Hematopoietic multipotent progenitor cell (in vitro differentiated cells): ENCODE measurements around the gene TLE3. TPM values are rescaled to one million over a fixed set of nuclear protein-coding genes. Genes with fewer than 3 reads are reported as not detected.

ENCODE experiments used
- DNase-seq, 3 donors: peaks; one replicate each; pipeline ENCODE4 v3.0.0-alpha.2; 2011 to 2015; ENCODE audit warnings: low read depth in 2 of 3, low spot score in 2 of 3
- total RNA-seq: library from RNA; depleted of rRNA; stranded (reverse); fragments of >200 nt; gene quantifications from one replicate; pipeline ENCODE4 v1.2.3, GENCODE V29; 2012

The TLE3 gene
- total RNA-seq, 1 donor: 153 TPM

DNA sequence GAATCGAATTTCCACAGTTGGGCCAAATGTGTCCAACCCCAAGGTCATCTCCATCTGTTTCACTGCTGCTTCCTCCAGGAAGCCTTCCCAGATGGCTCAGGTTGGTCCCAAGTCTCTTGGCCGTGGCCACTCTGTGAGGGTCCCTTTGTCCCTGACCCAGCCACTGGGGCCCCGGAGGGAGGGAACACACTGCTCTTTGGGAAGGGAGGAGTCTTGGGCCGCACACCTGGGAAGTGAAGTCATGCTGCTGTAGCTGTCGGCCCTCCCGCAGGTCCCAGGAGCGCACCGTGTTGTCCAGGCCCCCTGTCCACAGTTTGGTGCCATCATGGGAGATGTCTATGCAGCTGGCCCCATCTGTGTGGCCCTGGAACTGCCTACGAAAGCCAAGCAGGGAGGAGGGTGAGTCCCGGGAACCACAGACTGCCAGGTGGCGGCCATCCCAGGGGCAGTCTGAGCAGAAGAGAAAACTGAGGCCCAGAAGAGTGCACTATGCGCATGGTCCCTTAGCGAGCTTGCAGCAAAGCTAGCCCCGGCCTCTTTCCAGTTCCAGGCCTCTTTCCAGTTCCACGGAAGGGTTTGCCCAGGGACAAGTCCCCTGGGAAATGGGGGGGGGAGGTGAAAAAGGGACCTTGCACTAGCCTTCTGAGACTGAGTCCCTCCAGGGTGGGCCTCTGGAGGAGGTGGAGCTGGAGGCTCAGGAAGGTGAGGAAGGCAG is 44.6 kb downstream of the TLE3 start:
- no peak for DNase-seq

DNA sequence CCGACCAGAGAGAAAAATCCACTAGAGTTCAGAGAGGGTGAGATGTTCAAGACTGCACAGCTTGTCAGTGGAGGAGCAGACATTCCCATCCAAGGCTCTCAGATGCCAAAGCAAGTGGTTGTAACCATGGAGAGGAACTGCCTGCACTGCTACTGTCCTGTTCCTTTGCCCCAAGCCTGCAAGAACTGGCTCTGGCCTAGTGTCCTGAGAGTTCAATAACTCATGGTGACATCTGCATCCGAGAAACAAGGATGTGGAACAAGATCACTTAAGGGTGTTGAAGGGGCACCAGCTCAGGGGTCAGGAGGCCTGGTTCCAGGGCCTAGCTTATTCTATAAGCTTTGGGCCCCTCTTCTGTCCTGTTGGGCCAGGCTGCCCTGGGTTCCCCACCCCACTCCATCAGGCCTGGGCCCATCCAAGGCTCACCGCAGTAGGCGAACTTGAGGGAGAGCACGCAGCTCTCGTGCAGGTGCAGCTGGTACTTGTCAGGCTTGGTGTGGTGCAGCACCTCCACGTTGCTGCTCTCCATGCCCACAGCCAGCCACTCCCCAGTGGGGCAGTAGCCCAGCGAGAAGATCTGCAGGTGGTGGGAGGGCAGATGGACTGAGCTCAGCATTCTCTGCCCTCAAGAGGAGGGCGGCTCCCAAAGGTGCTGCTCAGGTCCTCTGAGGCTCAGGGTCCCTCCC is 45.6 kb downstream of the TLE3 start:
- no peak for DNase-seq

DNA sequence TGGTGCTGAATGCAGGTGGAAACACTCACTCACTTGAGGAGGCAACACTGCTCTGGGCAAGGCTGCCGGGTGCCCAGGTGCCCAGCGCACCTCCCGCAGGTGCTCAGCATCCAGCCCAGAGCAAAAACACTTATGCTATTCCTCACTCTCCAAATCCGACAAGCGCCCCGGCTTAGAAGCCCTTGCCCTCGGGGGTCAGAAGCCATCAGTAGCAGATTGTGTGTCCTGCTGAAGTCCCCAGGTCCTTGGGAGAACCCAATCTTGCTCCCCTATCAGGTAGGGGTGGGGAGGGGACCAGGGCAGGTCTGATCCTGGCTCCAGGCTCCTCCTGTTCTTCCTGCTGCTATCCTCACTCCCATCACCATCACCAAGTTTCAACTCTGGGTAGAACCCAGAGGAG is 46.7 kb downstream of the TLE3 start:
- no peak for DNase-seq

DNA sequence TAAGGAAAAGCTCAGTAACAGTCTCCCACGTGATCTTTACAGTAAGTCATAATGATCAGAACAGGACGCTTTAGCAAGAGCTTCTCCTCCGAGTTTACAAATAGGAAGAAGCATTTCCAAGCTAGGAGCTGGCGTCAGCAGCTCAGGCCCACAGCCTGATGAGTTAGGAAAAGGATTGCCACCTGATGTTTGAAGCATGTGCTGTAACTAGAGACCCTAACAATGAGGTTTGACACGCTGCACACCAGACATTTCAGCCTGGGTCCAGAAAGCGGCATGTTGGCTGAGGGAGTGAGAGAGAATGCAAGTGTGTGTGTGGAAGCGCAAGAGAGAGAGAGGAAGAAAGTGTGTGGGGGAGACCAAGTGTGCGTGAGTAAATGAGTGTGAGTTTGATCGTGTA is 47.3 kb downstream of the TLE3 start:
- DNase-seq: no peak

DNA sequence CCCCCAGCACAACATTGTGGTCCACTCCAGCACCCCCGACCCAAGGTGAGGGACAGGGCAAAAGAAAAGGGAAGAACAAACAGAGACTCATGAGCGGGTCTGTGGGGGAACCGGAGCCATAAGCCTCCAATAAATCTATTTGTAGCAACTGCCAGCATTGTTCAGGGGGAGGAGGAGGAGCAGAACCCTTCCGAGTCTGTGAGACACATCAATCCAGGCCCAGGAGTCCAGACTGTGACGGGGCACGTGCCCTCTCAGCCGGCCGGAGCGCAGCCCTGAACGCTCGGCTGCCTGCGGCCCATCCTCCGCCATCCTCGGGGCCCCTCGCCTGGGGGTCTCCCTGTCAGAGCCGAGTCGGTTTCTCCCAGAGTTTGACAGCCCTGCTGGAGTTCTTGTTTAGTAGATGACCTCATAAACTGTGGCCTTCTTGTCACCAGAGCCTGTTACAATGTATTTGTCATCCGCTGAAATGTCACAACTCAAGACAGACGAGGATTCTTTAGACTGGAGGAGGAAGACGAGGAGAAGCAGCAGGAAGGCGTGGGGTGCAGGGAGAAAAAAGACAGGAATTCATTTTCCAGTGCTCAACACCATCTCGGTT is 47.9 kb downstream of the TLE3 start:
- no peak for DNase-seq

DNA sequence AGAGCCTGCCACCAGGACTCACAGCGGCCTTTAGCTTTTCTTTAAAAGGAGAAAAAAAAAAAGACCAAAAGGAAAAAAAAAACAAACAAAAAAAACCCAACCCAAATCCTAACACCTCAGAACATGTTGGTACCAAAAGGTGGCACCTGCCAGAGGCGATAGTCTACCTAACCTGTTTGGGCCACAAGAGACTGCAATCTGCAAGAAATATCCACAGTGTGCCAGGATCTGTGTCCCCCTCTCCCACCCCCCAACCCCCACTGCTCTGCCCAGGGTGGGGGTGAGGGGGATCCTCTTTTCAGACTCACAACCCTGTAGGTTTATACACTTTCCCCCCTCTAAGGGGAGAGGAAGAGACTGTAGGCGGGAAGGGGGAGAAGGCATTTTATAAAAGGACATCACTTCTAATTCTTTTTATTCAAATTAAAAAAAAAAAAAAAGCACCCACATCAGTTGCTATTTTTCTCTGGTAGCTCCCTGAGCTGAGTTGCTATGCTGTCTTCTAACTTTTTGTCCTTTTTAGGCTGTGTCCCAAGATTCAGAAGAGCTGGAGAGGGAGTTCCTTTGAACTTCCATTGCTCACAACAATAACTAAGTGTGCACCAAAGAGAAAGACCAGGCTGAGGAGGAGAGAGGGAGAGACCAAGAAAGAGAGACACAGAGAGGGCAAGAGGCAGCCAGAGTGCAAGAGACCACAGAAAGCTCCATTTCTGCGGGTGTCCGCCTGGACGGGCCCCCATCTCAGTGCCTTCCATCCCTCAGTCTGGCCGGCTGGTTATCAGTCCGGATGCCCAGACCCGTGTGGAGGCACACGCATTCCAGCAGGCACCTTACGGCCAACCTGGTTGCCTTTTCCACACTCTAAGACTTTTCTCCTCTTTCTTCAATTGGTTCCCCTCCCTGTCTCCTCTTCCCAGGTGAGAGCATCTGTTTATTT is 48.9 kb downstream of the TLE3 start:
- no peak for DNase-seq

DNA sequence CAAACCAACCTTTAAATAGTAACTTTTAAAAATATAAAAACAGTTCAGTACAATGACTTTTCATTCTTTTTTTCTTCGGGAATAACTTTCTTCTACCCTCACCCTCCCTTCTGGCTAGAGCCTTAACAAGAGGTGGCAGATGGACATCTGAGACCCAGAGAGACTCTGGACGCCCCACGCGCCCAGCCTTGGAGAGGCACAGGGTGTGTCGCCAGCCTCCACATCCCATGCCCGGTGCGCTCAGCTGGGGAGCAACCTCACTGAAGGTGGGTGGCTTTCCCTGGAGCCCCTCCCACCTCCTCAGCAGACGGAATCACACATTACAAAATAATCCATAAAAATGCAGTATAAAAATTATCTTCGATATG is 49.5 kb downstream of the TLE3 start:
- no peak for DNase-seq

DNA sequence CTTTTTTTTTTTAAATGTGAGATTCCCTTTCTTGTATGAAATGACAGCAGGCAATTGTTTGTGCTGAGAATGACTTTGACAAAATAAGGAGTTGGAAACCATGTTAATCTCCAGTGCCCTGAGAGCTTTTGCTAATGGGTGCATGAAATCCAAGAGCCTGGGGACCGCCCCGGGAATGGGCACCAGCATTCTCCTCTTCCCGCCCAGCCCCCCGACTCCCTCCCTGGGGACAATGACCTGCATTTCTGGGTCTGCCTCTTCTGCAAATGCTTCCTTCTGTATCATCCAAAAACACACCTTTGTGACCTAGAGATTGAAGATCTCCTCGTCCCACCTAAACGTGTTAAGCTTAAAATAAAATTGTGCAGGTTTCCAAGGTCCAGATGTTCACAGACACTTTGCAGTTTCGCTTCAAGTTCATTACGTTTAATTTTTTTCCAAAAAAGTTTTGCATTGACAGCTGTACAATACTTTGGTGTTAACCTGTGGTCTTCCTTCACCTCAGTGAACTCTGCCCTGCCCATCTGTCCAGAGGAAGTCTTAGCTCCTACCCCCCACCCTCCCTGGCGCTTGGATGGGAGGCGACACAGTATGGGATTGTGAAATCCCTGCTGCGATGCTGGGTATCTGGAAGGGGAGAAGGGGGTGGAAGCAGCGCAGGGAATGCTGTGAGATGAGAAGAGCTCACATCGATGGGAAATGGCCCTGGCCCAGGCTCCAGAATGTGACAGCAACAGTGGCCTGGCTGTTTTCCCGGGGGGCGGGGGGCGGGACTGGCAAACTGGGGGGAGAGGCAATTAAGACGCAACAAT is 50.1 kb downstream of the TLE3 start:
- DNase-seq: no peak

DNA sequence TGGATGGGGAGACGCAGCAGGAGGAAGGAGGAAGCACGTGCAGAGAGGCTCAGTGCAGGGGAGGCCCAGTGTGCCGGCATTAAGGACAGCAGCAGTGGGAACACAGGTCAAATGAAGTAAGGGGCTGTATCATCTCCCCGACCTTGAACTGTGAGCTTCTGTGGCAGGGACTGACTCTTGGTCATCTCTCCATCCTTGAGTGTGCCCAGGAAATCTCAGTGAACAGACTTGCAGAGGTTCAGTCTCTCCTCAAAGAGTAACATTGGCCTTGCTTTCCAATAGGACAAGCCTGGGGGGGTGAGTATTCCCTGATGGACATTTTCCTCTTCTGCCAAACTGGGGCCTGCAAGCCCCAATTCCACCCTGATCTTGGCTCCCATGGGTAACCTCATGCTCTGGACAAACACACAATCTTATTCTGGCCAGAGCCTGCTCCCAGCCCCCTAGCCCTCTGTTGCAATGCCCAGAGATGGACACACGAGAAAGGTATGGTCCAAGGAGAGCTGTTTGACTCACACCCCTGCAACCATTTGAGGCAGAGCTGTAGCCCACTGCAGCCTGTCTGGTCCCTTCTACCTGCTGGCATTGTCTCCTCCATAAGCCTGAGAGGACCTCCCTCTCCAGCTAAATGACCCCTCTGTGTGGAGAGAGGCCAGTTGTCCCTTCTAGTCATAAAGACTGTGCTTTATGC is 50.9 kb downstream of the TLE3 start:
- no peak for DNase-seq

DNA sequence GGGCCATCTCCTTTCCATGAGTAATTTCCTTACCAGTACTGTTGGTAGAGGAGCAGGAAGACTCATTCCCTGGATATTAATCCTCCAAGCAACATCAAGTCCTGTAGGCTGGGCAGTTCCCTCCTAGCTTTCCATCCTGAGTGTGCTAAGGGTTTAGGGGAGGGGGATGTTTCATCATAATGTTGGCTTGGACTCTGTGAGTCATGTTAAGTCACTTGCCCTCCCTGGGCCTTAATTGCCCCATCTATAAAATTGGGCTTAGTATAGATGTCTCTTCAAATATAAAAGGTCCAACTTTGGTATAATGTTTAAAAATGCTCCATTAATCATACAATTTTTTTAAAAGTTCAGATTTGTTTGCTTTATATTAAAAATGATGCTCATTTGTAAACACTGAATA is 52.7 kb downstream of the TLE3 start:
- no peak for DNase-seq

DNA sequence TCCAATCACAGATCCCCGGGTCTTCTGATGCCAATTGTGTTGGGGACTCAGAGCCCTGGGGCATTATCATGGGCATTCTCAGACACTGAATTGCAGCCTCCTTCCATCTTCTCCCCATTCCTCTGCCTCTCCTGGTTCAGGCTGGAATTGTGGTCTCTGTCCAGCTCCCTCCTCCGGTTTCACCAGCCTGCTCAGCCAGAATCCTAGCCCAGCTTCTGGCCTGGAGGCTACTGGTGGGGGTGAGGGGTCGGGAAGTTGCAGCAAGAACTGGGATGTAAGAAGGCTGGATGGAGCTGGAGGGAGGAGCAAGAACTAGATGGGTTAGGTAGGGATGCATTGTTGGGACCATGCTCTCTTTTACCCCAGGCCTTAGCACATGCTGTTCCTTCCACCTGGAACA is 53.5 kb downstream of the TLE3 start:
- DNase-seq: no peak

DNA sequence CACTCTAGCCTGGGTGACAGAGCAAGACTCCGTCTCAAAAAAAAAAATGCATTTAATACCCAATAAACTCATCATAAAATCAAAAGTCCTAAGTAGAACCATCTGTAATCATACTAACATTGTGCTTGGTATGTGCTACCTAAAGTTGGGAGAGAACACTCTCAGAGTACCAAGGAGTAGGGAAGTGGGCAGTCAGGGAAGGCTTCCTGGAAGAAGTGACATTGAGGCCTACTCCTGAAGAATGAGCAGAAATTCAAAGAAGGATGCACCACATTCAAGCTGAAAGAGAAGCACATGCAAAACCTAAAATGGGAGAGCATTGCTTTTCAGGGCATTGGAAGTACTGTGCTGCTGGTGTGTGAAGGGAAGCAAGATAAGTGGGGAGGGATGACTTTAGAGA is 54.1 kb downstream of the TLE3 start:
- no peak for DNase-seq

DNA sequence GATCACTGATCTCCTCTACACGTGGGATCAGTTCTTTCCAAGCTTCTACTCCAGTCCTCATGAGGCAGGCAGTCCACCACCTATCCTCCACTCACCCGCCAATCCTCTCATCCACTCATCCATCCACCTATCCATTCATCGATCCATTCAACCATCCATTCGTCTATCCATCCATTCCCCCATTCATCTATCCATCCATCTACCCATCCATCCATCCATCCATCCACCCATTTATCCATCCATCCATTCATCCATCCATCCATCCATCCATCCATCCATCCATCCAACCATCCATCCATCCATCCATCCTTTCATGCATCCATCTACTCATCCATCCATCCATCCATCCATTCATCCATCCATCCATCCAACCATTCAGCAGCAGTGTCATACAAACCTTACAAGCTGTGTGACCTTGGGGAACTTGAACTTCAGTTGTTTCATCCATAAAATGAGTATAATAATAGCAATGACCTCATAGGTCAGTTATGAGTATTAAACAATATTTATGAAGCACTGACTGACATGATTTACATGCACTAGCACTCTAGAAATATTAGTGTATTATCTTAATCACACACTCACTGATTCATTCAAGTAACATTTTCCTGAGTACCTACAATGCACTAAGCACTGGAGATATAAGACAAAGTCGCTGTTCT is 55.0 kb downstream of the TLE3 start:
- no peak for DNase-seq

DNA sequence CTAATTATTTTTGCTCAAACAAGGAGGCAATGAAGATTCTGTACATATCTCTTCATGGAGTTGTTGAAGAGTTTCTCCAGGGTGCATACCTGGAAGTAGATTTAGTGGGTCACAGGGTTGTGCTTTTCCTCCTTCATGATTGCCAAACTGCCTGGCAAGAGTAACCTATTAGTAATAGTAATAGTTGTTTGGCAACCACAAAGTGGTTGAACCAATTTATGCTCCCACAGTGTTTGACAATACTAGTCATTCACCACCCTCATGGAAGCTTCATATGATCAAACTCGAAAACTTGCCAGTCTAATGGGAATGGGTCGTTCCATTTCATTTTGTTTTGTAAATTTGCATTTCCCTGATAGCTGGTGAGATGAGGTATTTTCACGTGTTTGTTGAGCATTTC is 57.8 kb downstream of the TLE3 start:
- DNase-seq: no peak

DNA sequence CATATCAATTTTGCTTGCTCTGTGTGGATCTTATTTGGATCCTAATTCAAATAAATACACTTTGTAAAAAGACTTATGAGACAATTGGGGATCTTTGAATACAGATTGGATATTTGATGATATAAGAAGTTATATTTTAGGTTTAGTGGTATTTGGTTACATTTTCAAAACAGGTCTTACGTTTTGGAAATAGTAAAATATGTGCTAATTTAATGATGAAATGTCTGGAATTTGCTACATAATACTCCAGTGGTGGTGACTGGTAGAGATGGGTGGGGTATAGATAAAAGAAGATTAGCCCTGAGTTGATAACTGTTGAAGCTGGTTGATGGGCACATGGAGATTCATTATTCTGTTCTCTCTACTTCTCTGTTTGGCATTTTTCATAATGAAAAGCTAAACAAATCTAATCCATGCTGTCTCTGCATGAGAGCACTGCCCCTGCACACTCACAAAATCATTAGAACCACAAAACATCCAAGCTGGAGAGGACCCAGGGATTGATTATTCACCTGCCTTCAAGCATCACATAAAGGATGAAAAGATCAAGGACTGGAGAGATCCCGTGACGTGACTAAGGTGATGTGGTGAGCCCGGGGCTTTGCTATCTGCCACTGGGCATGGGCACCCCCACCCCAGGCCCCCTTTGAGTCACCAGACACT is 58.9 kb downstream of the TLE3 start:
- no peak for DNase-seq

DNA sequence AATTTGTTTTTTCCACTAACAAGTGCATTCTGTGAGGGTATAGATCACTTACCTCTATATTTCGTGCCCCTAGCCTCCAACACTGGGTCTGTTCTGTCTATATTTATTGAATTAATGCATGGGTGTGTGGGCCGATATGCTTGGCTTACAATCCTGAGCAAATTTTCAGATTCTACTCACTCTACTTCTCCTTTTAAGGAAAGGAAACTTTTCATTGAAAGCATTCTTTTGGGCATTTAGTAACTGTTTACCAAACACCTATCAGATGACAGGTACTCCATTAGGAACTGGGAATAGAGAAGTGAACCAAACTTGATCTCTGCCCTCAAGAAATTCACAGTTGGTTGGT is 60.5 kb downstream of the TLE3 start:
- DNase-seq: no peak

DNA sequence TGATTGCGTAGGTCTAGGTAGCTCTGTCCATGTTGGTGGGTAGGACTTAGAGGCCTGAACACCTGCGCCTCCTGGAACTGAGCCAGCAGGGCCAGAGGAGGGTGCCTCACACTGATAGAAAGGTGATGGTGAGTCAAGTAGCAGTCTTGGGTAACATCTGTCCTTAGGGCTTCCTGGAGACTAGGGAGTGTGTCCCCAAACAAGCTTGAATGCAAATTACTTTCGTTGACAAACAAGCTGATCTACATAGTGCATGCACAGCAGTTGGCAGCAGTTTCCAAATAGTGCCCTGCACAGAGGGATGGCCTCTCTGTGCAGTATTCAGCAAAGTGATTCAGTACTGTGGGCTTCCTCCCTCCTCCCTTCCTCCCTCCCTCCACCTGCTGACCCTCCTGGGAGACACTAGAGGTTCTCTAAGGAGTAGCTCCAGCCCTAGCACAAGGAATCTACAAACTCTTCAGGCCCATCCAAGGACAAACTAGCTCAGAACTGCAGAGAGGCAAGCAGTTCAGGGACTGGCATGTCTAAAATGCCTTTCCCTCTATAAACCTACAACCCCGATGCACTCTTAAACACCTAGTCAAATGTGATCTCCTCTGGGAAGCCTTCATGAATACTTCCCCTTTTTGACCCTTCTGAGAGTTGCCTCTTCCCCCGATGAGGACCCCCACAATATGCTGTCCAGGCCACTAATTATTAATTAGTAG is 61.0 kb downstream of the TLE3 start:
- DNase-seq: peak in 2 of 3 donors; percentile 17 to 21

DNA sequence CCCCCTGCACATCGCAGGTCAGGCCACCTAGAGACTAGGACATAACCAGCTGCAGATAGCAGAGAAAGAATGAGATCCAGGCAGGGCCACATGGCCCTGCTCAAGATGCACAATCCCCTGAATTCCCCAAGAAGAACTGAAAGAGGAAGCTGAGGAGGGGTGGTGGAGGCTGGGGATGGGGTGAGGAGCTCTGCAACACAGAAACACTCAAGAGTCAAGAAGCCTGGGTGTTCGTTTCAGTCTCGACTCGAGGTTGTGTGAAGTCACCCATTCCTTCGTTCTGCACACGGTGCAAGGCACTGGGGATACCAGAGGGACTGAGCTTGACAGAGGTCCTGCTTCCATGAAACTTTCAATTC is 62.0 kb downstream of the TLE3 start:
- peak in 2 of 3 donors; percentile 9 to 41 for DNase-seq
